ENCODE data around the gene GAB4.
A peak's percentile ranks its signal among the peaks of the same experiment; 100 is the strongest.
"Not testable (repeated sequence)": the region's sequence is repeated elsewhere in the genome, so short reads cannot be mapped to it uniquely, and the experiment has no call there.

GAB4 gene, protein sequence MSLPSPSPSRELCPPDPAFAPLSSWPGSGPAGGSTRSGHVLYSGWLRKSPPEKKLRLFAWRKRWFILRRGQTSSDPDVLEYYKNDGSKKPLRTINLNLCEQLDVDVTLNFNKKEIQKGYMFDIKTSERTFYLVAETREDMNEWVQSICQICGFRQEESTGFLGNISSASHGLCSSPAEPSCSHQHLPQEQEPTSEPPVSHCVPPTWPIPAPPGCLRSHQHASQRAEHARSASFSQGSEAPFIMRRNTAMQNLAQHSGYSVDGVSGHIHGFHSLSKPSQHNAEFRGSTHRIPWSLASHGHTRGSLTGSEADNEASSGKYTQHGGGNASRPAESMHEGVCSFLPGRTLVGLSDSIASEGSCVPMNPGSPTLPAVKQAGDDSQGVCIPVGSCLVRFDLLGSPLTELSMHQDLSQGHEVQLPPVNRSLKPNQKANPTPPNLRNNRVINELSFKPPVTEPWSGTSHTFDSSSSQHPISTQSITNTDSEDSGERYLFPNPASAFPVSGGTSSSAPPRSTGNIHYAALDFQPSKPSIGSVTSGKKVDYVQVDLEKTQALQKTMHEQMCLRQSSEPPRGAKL

GRCh38 chr22:17007852-17008731, at the start of gene GAB4:
Gene GAB4 (minus strand): TSS chr22:17008222. CDS start chr22:17008114, 108 bp downstream.
- H3K27ac ChIP-seq = no peak within 1 kb of the TSS
- no peak within 1 kb of the TSS for H3K4me3 ChIP-seq
- TF ChIP-seq, protein P1, sequence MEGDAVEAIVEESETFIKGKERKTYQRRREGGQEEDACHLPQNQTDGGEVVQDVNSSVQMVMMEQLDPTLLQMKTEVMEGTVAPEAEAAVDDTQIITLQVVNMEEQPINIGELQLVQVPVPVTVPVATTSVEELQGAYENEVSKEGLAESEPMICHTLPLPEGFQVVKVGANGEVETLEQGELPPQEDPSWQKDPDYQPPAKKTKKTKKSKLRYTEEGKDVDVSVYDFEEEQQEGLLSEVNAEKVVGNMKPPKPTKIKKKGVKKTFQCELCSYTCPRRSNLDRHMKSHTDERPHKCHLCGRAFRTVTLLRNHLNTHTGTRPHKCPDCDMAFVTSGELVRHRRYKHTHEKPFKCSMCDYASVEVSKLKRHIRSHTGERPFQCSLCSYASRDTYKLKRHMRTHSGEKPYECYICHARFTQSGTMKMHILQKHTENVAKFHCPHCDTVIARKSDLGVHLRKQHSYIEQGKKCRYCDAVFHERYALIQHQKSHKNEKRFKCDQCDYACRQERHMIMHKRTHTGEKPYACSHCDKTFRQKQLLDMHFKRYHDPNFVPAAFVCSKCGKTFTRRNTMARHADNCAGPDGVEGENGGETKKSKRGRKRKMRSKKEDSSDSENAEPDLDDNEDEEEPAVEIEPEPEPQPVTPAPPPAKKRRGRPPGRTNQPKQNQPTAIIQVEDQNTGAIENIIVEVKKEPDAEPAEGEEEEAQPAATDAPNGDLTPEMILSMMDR (IDR thresholded peaks at IDR 0.05) = no peak
- no peak for DNase-seq (ENCODE audit: low spot score)

DNA sequence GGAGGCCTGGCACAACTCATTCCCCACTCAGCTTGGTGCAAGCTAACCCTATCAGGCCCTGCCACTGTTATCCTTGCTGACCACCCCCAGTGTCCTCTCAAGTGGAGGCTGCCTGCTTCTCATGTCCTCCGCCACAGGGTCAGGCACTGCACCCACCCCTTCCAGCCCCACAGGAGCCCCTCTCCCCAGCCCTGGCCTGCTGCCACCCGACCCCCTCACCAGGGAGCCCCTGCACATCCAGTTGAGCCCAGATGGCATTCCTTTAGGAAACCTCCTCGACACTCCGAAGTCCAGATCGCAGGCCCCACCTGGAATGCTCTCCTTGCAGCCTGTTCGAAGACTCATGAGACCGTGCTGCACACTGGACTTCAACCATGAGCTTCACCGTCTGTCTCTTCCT, 48.8 kb upstream of the GAB4 start:
- DNase-seq (ENCODE audit: low spot score) = no peak
- Histone ChIP-seq H3K4me3 (no peak overlapping the region), H3K27ac (no peak overlapping the region)
- TF ChIP-seq, protein P1 (IDR thresholded peaks at IDR 0.05) = no peak

DNA sequence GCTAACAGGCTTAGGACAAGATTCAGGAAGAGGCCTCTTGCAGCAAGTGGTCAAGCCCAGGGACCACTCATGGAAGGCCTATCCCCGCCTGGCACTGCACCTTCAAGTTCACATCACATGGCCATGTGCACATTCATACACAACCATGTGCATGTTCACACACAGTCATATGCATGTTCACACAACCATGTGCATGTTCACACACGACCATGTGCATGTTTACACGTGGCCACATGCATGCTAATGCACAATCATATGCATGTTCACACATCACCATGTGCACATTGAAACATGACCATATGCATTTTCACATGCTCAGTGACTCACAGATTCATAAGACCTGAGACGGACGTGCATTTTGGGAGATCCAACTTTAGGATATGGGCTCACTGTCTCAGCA, 48.0 kb upstream of the GAB4 start:
- Histone ChIP-seq H3K27ac (no peak overlapping the region), H3K4me3 (no peak overlapping the region)
- TF ChIP-seq, protein P1 (IDR thresholded peaks at IDR 0.05) = no peak
- no peak for DNase-seq (ENCODE audit: low spot score)

- no peak for DNase-seq (ENCODE audit: low spot score)
- TF ChIP-seq, protein P1 (IDR thresholded peaks at IDR 0.05) = no peak
- Histone ChIP-seq H3K27ac (no peak overlapping the region), H3K4me3 (no peak overlapping the region)
Measured at GRCh38 chr22:17047656-17048055, 39.6 kb upstream of the GAB4 start.

DNA sequence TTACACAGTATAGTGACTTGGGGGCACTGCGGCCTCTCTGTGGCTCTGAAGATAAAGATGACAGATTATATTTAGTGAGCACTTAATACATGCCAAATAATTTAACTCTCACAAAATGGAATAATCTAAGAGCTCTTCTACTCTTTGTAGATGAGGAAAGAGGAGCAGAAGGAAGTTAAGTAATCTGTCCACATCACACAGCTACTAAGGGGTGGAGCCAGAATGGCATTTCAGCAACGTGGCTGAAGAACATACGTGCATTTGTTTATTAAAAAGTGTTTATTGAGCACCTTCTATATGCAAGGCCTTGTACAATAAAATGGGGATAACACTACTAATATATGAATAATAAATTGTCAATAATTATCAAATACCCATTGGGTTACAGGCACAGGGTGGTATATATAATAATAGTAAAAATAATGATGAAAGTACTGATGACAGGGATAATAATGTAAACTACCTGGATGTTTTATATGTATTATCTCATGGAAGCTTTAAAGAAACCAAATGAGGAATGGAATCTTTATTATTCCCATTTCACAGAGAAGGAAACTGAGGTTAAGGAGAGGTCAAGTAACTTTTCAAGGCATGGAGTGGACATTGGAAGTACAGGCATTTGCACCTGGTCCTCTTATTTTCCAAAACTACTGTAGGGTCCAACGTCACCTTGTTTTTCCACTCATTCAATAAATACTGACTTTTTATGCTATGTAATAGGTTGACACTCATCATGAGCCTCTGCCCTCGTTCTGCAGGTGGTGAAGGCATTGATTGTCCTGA, 38.7 kb upstream of the GAB4 start:
- Histone ChIP-seq H3K4me3 (no peak overlapping the region), H3K27ac (no peak overlapping the region)
- TF ChIP-seq, protein P1 (IDR thresholded peaks at IDR 0.05) = no peak
- DNase-seq (ENCODE audit: low spot score) = no peak

DNA sequence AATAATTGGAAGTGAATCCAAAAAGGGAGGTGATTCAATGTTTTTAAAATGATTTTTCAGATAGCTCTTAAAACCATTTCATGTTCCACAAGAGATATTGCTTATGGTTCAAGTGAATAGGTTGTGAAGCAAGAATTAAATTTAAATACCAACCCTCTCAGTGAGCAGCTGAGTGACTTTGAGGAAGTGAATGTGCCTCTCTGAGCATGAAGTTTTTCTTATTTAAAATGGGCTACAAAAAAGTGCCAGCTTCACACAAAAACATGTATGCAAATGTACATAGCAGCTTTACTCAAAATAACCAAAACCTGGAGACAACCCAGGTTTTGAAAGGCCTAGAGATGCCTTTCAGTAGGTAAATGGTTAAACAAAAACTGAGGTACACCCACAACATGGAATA, 35.5 kb upstream of the GAB4 start:
- TF ChIP-seq, protein P1 (IDR thresholded peaks at IDR 0.05) = no peak
- Histone ChIP-seq H3K4me3 (no peak overlapping the region), H3K27ac (no peak overlapping the region)
- no peak for DNase-seq (ENCODE audit: low spot score)

- Histone ChIP-seq H3K27ac (peak overlapping the region in 1 of 2 donors; percentile 37), H3K4me3 (peak overlapping the region; percentile 61)
- not testable (repeated sequence) for DNase-seq (ENCODE audit: low spot score)
Measured at GRCh38 chr22:17036842-17037711, 29.1 kb upstream of the GAB4 start.

DNA sequence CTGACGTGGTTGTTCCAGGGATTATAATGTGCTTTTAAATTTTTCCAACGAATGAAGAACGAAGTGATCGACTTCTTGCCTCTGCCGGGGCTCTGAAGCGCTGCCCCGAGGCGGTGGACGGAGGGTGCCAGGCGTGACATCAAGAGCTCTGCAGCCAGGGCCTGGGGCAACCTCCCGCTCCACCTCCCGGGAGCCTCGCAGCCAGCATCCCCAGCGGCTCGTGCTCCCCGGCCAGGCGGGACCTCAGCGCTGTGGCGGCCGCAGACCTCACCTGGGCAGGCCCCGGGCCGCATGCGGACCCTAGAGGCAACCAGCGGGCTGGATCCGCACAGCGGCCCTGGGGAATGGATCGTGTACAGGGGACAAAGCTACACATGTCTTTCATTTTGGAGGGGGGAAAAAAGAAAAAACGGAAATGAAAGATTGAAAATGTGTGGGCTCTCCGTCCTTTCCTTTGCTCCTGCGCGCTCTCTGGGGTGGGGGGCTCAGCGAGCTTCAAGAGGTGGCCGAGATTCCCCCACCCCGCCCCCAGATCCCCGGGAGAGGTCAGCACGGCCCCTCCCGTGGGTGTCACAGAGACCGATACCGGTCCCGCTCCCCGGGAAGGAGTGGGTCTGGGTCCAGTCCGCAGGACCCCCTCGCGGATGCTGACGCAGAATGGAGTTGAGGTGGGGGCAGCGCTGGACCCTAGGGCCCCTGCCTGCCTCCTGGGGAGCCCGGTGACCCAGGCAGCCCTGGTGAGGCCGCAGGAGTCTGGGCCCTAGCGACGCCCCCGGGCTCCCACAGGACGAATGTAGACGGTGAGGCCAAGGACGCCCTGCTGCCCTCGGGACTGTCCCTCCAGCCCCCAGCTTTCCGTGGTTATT, 28.2 kb upstream of the GAB4 start:
- DNase-seq (ENCODE audit: low spot score) = not testable (repeated sequence)
- Histone ChIP-seq H3K4me3 (peak overlapping the region; percentile 61), H3K27ac (peak overlapping the region in 1 of 2 donors; percentile 37)
